ENCODE data around the gene IP6K1. TPM values are rescaled to one million over a fixed set of nuclear protein-coding genes. Genes with fewer than 3 reads are reported as not detected.
A peak's percentile ranks its signal among the peaks of the same experiment; 100 is the strongest.

IP6K1 gene
- total and polyA plus RNA-seq, 2 donors (not counting 1 experiment from before 2014, with no cell fraction given): 27.8 to 77.8 TPM

- Histone ChIP-seq H3K4me1 (ENCODE audit: control insufficient read depth in 2 of 2, insufficient read depth in 2 of 2, low read length in 2 of 2) (peaks cover 56 to 77% of the 10 kb centered on the region in 2 donors), H4K20me1 (ENCODE audit: control insufficient read depth, insufficient read depth, low read length, poor library complexity, severe bottlenecking) (no peaks in the 10 kb centered on the region), H3K4me3 (ENCODE audit: control extremely low read depth in 1 of 5, extremely low read depth in 1 of 5, insufficient read depth in 1 of 5, low read depth in 2 of 5, low read length in 4 of 5) (peak overlapping the region in 1 of 5 experiments; percentile 99), H3K27me3 (replicated peaks in 1 of 4; ENCODE audit: control extremely low read depth in 1 of 4, control insufficient read depth in 3 of 4, insufficient read depth in 4 of 4, low read length in 3 of 4) (no peaks in the 10 kb centered on the region), H3K4me2 (replicated peaks; ENCODE audit: low read depth, low read length, poor library complexity, severe bottlenecking) (peak overlapping the region; percentile 99), H3K27ac (ENCODE audit: low read length in 2 of 2) (peak overlapping the region; percentile 91 to 97), H3K36me3 (replicated peaks in 1 of 2; ENCODE audit: control extremely low read depth in 1 of 2, control insufficient read depth in 1 of 2, extremely low read depth in 1 of 2, insufficient read depth in 2 of 2, low read length in 1 of 2) (peaks cover 0 to 52% of the 10 kb centered on the region in 2 experiments), H2AFZ (ENCODE audit: insufficient read depth, low read depth, low read length, poor library complexity, severe bottlenecking) (no peak overlapping the region), H3K9me3 (ENCODE audit: control extremely low read depth in 1 of 3, control insufficient read depth in 2 of 3, insufficient read depth in 1 of 3, low read length in 2 of 3) (no peaks in the 10 kb centered on the region), H3K79me2 (ENCODE audit: control insufficient read depth, insufficient read depth, low read length) (peaks cover 29% of the 10 kb centered on the region), H3K9ac (ENCODE audit: low read length) (peak overlapping the region; percentile 98)
- 63% methylated on average over 11 of the region's 13 CpGs for WGBS (ENCODE audit: insufficient coverage)
- ChIA-PET POLR2A (interaction anchor here (1.4 kb wide), 1 partner anchor 32 kb away, joined by 3 read pairs; no protein-coding TSS in a partner anchor), CTCF (interaction anchor here (1.2 to 15.1 kb wide), 3 partner anchors 8 to 268 kb away, joined by 3 to 547 read pairs (median 121); partner anchors contain the start of gene UBA7)
- no peak for ATAC-seq (ENCODE audit: low read depth)
- peak; percentile 69 for DNase-seq
- H3K27ac Mint-ChIP-seq: peak overlapping the region; percentile 98
- peaks cover 82% of the 10 kb centered on the region for H3K4me1 Mint-ChIP-seq
- intact Hi-C loops (cut with micrococcal nuclease): no loop called here
- H3K4me3 Mint-ChIP-seq: peak overlapping the region; percentile 86
- no peaks in the 10 kb centered on the region for H3K9me3 Mint-ChIP-seq (ENCODE audit: insufficient read depth)
- no peaks in the 10 kb centered on the region for H3K27me3 Mint-ChIP-seq
- TF ChIP-seq EZH2 (IDR thresholded peaks at IDR 0.05; ENCODE audit: borderline replicate concordance, insufficient read depth, low read depth, low read length, poor library complexity, severe bottlenecking): no peak
- TF ChIP-seq, protein P1, sequence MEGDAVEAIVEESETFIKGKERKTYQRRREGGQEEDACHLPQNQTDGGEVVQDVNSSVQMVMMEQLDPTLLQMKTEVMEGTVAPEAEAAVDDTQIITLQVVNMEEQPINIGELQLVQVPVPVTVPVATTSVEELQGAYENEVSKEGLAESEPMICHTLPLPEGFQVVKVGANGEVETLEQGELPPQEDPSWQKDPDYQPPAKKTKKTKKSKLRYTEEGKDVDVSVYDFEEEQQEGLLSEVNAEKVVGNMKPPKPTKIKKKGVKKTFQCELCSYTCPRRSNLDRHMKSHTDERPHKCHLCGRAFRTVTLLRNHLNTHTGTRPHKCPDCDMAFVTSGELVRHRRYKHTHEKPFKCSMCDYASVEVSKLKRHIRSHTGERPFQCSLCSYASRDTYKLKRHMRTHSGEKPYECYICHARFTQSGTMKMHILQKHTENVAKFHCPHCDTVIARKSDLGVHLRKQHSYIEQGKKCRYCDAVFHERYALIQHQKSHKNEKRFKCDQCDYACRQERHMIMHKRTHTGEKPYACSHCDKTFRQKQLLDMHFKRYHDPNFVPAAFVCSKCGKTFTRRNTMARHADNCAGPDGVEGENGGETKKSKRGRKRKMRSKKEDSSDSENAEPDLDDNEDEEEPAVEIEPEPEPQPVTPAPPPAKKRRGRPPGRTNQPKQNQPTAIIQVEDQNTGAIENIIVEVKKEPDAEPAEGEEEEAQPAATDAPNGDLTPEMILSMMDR (IDR thresholded peaks at IDR 0.05): no peak
Observed at GRCh38 chr3:49807431-49808114, 21.2 kb upstream of the IP6K1 start.

GRCh38 chr3:49806850-49807249 is 20.5 kb upstream of the IP6K1 start:
- H3K27me3 ChIP-seq (replicated peaks in 1 of 4; ENCODE audit: control extremely low read depth in 1 of 4, control insufficient read depth in 3 of 4, insufficient read depth in 4 of 4, low read length in 3 of 4): no peaks in the 10 kb centered on the region
- ChIA-PET CTCF (interaction anchor here (8.6 to 15.1 kb wide), 2 partner anchors 9 to 30 kb away, joined by 121 to 547 read pairs; partner anchors contain the start of gene UBA7), POLR2A (interaction anchor here (1.1 to 5.0 kb wide), 3 partner anchors 32 to 134 kb away, joined by 3 to 99 read pairs (median 6); no protein-coding TSS in a partner anchor)
- Mint-ChIP-seq H3K4me3 (peak overlapping the region; percentile 86), H3K9me3 (ENCODE audit: insufficient read depth) (no peaks in the 10 kb centered on the region), H3K4me1 (peaks cover 81% of the 10 kb centered on the region), H3K27ac (peak overlapping the region; percentile 98), H3K27me3 (no peaks in the 10 kb centered on the region)
- DNase-seq: no peak
- ATAC-seq (ENCODE audit: low read depth): no peak
- H3K79me2 ChIP-seq (ENCODE audit: control insufficient read depth, insufficient read depth, low read length): peaks cover 21% of the 10 kb centered on the region
- H3K27ac ChIP-seq (ENCODE audit: low read length in 2 of 2): peak overlapping the region; percentile 91 to 97
- H3K9me3 ChIP-seq (ENCODE audit: control extremely low read depth in 1 of 3, control insufficient read depth in 2 of 3, insufficient read depth in 1 of 3, low read length in 2 of 3): no peaks in the 10 kb centered on the region
- H3K4me2 ChIP-seq (replicated peaks; ENCODE audit: low read depth, low read length, poor library complexity, severe bottlenecking): peak overlapping the region; percentile 99
- H3K9ac ChIP-seq (ENCODE audit: low read length): peak overlapping the region; percentile 98
- no peak for TF ChIP-seq EZH2 (IDR thresholded peaks at IDR 0.05; ENCODE audit: borderline replicate concordance, insufficient read depth, low read depth, low read length, poor library complexity, severe bottlenecking)
- no peak overlapping the region for H2AFZ ChIP-seq (ENCODE audit: insufficient read depth, low read depth, low read length, poor library complexity, severe bottlenecking)
- H3K4me1 ChIP-seq (ENCODE audit: control insufficient read depth in 2 of 2, insufficient read depth in 2 of 2, low read length in 2 of 2): peaks cover 51 to 73% of the 10 kb centered on the region in 2 donors
- H3K36me3 ChIP-seq (replicated peaks in 1 of 2; ENCODE audit: control extremely low read depth in 1 of 2, control insufficient read depth in 1 of 2, extremely low read depth in 1 of 2, insufficient read depth in 2 of 2, low read length in 1 of 2): peaks cover 0 to 45% of the 10 kb centered on the region in 2 experiments
- WGBS (ENCODE audit: insufficient coverage): 19% methylated on average over 2 of the region's 2 CpGs
- peak overlapping the region in 2 of 5 experiments; percentile 33 to 99 for H3K4me3 ChIP-seq (ENCODE audit: control extremely low read depth in 1 of 5, extremely low read depth in 1 of 5, insufficient read depth in 1 of 5, low read depth in 2 of 5, low read length in 4 of 5)
- H4K20me1 ChIP-seq (ENCODE audit: control insufficient read depth, insufficient read depth, low read length, poor library complexity, severe bottlenecking): no peaks in the 10 kb centered on the region
- intact Hi-C loops (cut with micrococcal nuclease): no loop called here
